PC-9 (cell line): ENCODE results near the gene VWA8. TPM values are rescaled to one million over a fixed set of nuclear protein-coding genes. Genes with fewer than 3 reads are reported as not detected.

Experiments used
- BruUV-seq: library from RNA; stranded (reverse); fragments of 400-500 nt; replicated peaks from 2 replicates; lab custom pipeline; 2021; lab: Mats Ljungman, UMichigan
- CTCF ChIA-PET: fragments of 300-600 bp; sonication (Branson Sonifier 250); formaldehyde crosslinking; loops from one replicate; lab custom pipeline; 2022; ENCODE audit warnings: antibody characterized with exemption; lab: Charles Lee
- POLR2A ChIA-PET: fragments of 300-600 bp; sonication (Branson Sonifier 250); formaldehyde crosslinking; loops from one replicate; lab custom pipeline; 2022; ENCODE audit warnings: antibody characterized with exemption; ENCODE audit not compliant: unreplicated experiment; lab: Charles Lee
- DNase-seq, 2 experiments: peaks; one replicate each; pipeline versions ENCODE4 v3.0.0 to v3.0.0-alpha.2; 2015 to 2022; ENCODE audit warnings: mixed read lengths in 1 of 2
- H2AFZ ChIP-seq: fragments of 200-600 bp; sonication (generic); 2 replicates; pipeline ENCODE4 v1.8.1; 2017; ENCODE audit warnings: antibody characterized with exemption
- H3F3A ChIP-seq: fragments of 200-600 bp; sonication (generic); 2 replicates; pipeline ENCODE4 v1.8.1; 2017; ENCODE audit warnings: antibody characterized with exemption, mild to moderate bottlenecking, low read depth; ENCODE audit not compliant: insufficient read depth
- H3K27ac ChIP-seq: fragments of 200-600 bp; sonication (generic); 2 replicates; pipeline ENCODE4 v1.6.1; 2016; ENCODE audit warnings: mixed run types
- H3K27me3 ChIP-seq: fragments of 200-600 bp; sonication (generic); 2 replicates; pipeline ENCODE4 v1.6.1; 2016; ENCODE audit warnings: low read depth, mixed run types; ENCODE audit not compliant: insufficient read depth
- H3K36me3 ChIP-seq: fragments of 200-600 bp; sonication (generic); 2 replicates; pipeline ENCODE4 v1.6.1; 2016; ENCODE audit warnings: low read depth, mixed run types
- H3K4me1 ChIP-seq: fragments of 200-600 bp; sonication (generic); replicated peaks from 2 replicates; pipeline ENCODE4 v1.6.1; 2016; ENCODE audit warnings: mixed run types; ENCODE audit not compliant: insufficient read depth
- H3K4me2 ChIP-seq: fragments of 200-600 bp; sonication (generic); 2 replicates; pipeline ENCODE4 v1.6.1; 2017; ENCODE audit warnings: mixed run types
- H3K4me3 ChIP-seq: fragments of 200-600 bp; sonication (generic); 2 replicates; pipeline ENCODE4 v1.6.1; 2016; ENCODE audit warnings: mixed run types
- H3K79me2 ChIP-seq: fragments of 200-600 bp; sonication (generic); 2 replicates; pipeline ENCODE4 v1.6.1; 2017; ENCODE audit warnings: low read depth, mixed run types
- H3K9me2 ChIP-seq: fragments of 200-600 bp; sonication (generic); 2 replicates; pipeline ENCODE4 v1.8.1; 2017; ENCODE audit warnings: mild to moderate bottlenecking; ENCODE audit not compliant: insufficient read depth
- H3K9me3 ChIP-seq: fragments of 200-600 bp; sonication (generic); 2 replicates; pipeline ENCODE4 v1.8.1; 2016; ENCODE audit warnings: low read depth; ENCODE audit not compliant: insufficient read depth
- H4K20me1 ChIP-seq: fragments of 200-600 bp; sonication (generic); 2 replicates; pipeline ENCODE4 v1.8.1; 2017; ENCODE audit not compliant: insufficient read depth
- EZH2 ChIP-seq: fragments of 200-600 bp; sonication (generic); IDR thresholded peaks from 2 replicates; pipeline ENCODE4 v1.8.0; 2017; ENCODE audit warnings: antibody characterized with exemption, low read depth
- intact Hi-C: fragments of 100-400 bp; cut with micrococcal nuclease; formaldehyde crosslinking; loops from one replicate; pipeline ENCODE4 v1.10.0; 2022; ENCODE audit not compliant: unreplicated experiment
- total RNA-seq: library from RNA; stranded (reverse); gene quantifications from 2 replicates; pipeline ENCODE4 v1.2.3, GENCODE V29; 2021
- TF ChIP-seq, protein P1 (sequence below): fragments of 200-600 bp; sonication (generic); conservative IDR thresholded peaks from 2 replicates; pipeline ENCODE4 v1.6.1; 2017; ENCODE audit warnings: mixed run types, antibody characterized with exemption, mild to moderate bottlenecking, moderate library complexity

The VWA8 gene
- total RNA-seq, 1 experiment from 2014 or later = 14.1 TPM

DNA sequence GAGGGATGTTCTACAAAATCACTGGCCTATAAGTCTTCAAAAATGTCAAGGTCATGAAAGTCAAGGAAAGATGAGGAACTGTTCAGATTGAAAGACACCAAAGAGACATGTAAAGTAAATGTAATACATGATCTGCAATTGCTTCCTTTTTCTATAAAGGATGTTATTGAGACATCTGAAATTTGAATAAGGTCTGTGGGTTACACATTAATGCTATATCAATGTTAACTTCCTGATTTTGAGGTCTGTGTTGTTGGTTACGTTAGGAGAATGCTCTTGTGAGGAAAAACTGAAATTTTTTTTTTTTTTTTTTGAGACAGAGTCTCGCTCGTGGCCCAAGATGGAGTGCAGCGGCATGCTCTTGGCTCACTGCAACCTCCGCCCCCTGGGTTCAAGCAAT is 306.1 kb downstream of the VWA8 start:
- intact Hi-C loops = no loop called here

DNA sequence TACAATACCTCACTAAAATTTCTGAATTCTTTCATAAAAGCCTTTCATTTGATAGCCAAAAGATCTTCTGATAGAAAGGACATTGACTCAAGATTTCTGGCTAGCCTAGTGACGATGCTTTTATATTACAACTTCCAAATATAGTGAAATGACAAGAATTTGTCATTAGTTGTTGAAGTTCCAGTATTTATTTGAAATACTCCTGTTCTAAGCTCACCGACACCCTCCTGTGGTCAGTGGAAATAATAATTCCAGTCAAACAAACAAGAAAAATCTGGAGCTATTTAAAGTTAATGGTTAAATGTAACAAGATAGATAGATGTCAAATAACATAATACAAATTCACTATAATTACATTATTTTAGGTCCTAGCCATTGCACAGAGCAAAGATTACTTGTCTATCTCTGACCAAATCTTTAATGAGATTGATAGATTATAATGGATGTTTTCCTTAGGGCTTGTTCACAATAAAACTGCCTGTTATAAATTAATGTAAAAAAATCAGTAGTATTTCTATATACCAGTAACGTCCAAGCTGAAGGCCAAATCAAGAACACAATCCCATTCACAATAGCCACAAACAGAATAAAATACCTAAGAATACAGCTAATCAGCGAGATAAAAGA is 308.1 kb downstream of the VWA8 start:
- Histone ChIP-seq H3K36me3 (no peaks in the 10 kb centered on the region), H3K4me2 (no peak overlapping the region), H3K4me1 (peaks cover 21% of the 10 kb centered on the region), H3K4me3 (no peak overlapping the region), H3K27me3 (no peaks in the 10 kb centered on the region), H3K79me2 (no peaks in the 10 kb centered on the region), H4K20me1 (no peaks in the 10 kb centered on the region), H2AFZ (no peak overlapping the region), H3K27ac (no peak overlapping the region), H3F3A (peaks cover 6% of the 10 kb centered on the region), H3K9me2 (no peaks in the 10 kb centered on the region), H3K9me3 (no peaks in the 10 kb centered on the region)
- intact Hi-C loops = loop anchor here (1.0 to 2.0 kb wide), 3 partner anchors 194 to 578 kb away; no protein-coding TSS in a partner anchor
- ChIA-PET POLR2A (interaction anchor here (0.6 to 0.7 kb wide), 2 partner anchors 15 to 395 kb away, joined by 3 to 8 read pairs; no protein-coding TSS in a partner anchor), CTCF (interaction anchor here (0.5 to 1.5 kb wide), 5 partner anchors 64 to 458 kb away, joined by 3 to 7 read pairs (median 4); no protein-coding TSS in a partner anchor)
- TF ChIP-seq, protein P1, sequence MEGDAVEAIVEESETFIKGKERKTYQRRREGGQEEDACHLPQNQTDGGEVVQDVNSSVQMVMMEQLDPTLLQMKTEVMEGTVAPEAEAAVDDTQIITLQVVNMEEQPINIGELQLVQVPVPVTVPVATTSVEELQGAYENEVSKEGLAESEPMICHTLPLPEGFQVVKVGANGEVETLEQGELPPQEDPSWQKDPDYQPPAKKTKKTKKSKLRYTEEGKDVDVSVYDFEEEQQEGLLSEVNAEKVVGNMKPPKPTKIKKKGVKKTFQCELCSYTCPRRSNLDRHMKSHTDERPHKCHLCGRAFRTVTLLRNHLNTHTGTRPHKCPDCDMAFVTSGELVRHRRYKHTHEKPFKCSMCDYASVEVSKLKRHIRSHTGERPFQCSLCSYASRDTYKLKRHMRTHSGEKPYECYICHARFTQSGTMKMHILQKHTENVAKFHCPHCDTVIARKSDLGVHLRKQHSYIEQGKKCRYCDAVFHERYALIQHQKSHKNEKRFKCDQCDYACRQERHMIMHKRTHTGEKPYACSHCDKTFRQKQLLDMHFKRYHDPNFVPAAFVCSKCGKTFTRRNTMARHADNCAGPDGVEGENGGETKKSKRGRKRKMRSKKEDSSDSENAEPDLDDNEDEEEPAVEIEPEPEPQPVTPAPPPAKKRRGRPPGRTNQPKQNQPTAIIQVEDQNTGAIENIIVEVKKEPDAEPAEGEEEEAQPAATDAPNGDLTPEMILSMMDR = peak; percentile 77
- TF ChIP-seq EZH2 = no peak
- BruUV-seq = no TSS peak
- peak; percentile 12 to 41 for DNase-seq

More for the DNA sequence above, 306.1 kb downstream of the VWA8 start:
- H2AFZ ChIP-seq = no peak overlapping the region
- H3K9me2 ChIP-seq = no peaks in the 10 kb centered on the region
- H3F3A ChIP-seq = no peaks in the 10 kb centered on the region
- no peaks in the 10 kb centered on the region for H3K27me3 ChIP-seq
- BruUV-seq = no TSS peak
- H3K4me3 ChIP-seq = no peak overlapping the region
- no peaks in the 10 kb centered on the region for H3K9me3 ChIP-seq
- H3K79me2 ChIP-seq = no peaks in the 10 kb centered on the region
- no peak overlapping the region for H3K27ac ChIP-seq
- ChIA-PET CTCF (no interaction called here), POLR2A (no interaction called here)
- no peaks in the 10 kb centered on the region for H4K20me1 ChIP-seq
- no peak for DNase-seq
- no peaks in the 10 kb centered on the region for H3K36me3 ChIP-seq
- TF ChIP-seq EZH2 = no peak
- H3K4me2 ChIP-seq = no peak overlapping the region
- peaks cover 4% of the 10 kb centered on the region; the same call in 1 of the 2 replicates for H3K4me1 ChIP-seq

DNA sequence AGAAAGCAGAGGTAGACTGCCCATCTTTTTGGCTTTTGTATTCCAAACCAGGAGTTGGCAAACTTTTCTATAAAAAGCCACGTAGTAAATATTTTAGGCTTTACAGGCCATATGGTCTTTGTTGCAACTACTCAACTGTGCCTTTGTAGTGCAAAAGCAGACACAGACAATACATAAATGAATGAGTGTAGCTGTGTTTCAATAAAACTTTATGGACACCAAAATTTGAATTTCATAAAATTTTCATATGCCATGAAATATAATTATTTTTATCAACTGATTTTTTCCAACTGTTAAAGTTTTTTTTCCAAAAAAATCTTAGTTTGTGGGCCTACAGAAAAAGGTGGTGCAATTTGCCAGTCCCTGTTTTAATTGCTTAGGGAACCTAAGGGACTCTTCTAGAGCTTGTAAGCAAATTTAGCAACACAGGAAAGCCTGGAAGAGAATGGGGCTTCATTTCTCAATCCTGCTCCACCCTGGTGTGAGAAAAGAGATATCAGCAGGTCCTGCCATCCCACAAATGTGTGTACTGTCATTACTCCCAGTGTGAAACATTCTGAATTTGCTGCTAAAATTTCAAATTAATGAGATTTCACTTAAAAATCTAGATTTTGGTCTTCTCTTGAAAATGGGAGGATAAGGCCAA is 309.4 kb downstream of the VWA8 start:
- TF ChIP-seq EZH2 = no peak
- TF ChIP-seq, protein P1 = no peak
- H3F3A ChIP-seq = peaks cover 6% of the 10 kb centered on the region
- H3K4me1 ChIP-seq = peaks cover 33% of the 10 kb centered on the region
- ChIA-PET POLR2A (no interaction called here), CTCF (interaction anchor here (0.7 to 1.5 kb wide), 2 partner anchors 54 to 193 kb away, joined by 3 to 4 read pairs; no protein-coding TSS in a partner anchor)
- no peaks in the 10 kb centered on the region for H3K27me3 ChIP-seq
- H3K9me2 ChIP-seq = no peaks in the 10 kb centered on the region
- H3K9me3 ChIP-seq = no peaks in the 10 kb centered on the region
- no peak overlapping the region for H3K4me3 ChIP-seq
- no peak for DNase-seq
- H4K20me1 ChIP-seq = no peaks in the 10 kb centered on the region
- no TSS peak for BruUV-seq
- no peak overlapping the region for H2AFZ ChIP-seq
- no peaks in the 10 kb centered on the region for H3K79me2 ChIP-seq
- H3K36me3 ChIP-seq = no peaks in the 10 kb centered on the region
- no peak overlapping the region for H3K27ac ChIP-seq
- no peak overlapping the region for H3K4me2 ChIP-seq
- intact Hi-C loops = loop anchor here (1.0 to 2.0 kb wide), 3 partner anchors 193 to 577 kb away; no protein-coding TSS in a partner anchor
